MM.1S (cell line): ENCODE results near the gene PHAF1.

Experiments
- DNase-seq: peaks from one replicate; pipeline ENCODE4 v3.0.0-alpha.2; 2015
- H2AFZ ChIP-seq: fragments of 300-600 bp; sonication (generic); 2 replicates; pipeline ENCODE4 v1.6.0; 2016; ENCODE audit warnings: antibody characterized with exemption, low read length
- H3F3A ChIP-seq: fragments of 300-600 bp; sonication (generic); 2 replicates; pipeline ENCODE4 v1.6.1; 2016; ENCODE audit warnings: mild to moderate bottlenecking, antibody characterized with exemption, low read length, moderate library complexity, mixed read lengths; ENCODE audit not compliant: insufficient read depth
- H3K27ac ChIP-seq: fragments of 300-600 bp; sonication (generic); 2 replicates; pipeline ENCODE4 v1.5.1; 2016; ENCODE audit warnings: mild to moderate bottlenecking, low read length
- H3K27me3 ChIP-seq: fragments of 300-600 bp; sonication (generic); replicated peaks from 2 replicates; pipeline ENCODE4 v1.6.0; 2016; ENCODE audit warnings: low read length; ENCODE audit not compliant: insufficient read depth
- H3K36me3 ChIP-seq: fragments of 300-600 bp; sonication (generic); replicated peaks from 2 replicates; pipeline ENCODE4 v1.6.1; 2016; ENCODE audit warnings: mild to moderate bottlenecking, low read length, mixed read lengths; ENCODE audit not compliant: insufficient read depth
- H3K4me1 ChIP-seq: fragments of 300-600 bp; sonication (generic); 2 replicates; pipeline ENCODE4 v1.6.1; 2016; ENCODE audit warnings: low read length, mixed read lengths
- H3K4me2 ChIP-seq: fragments of 300-600 bp; sonication (generic); 2 replicates; pipeline ENCODE4 v1.6.0; 2016; ENCODE audit warnings: low read depth, low read length
- H3K4me3 ChIP-seq: fragments of 300-600 bp; sonication (generic); 2 replicates; pipeline ENCODE4 v1.5.1; 2016; ENCODE audit warnings: low read length, mixed read lengths
- H3K79me2 ChIP-seq: fragments of 300-600 bp; sonication (generic); 2 replicates; pipeline ENCODE4 v1.6.1; 2016; ENCODE audit warnings: mixed run types, low read length, mixed read lengths
- H3K9ac ChIP-seq: fragments of 300-600 bp; sonication (generic); 2 replicates; pipeline ENCODE4 v1.6.1; 2016; ENCODE audit warnings: low read length, mixed read lengths
- H3K9me2 ChIP-seq: fragments of 300-600 bp; sonication (generic); replicated peaks from 2 replicates; pipeline ENCODE4 v1.6.1; 2016; ENCODE audit warnings: mild to moderate bottlenecking, low read length, mixed read lengths; ENCODE audit not compliant: insufficient read depth
- H3K9me3 ChIP-seq: fragments of 300-600 bp; sonication (generic); replicated peaks from 2 replicates; pipeline ENCODE4 v1.6.1; 2016; ENCODE audit warnings: mild to moderate bottlenecking, low read length, mixed read lengths; ENCODE audit not compliant: insufficient read depth
- H4K20me1 ChIP-seq: fragments of 300-600 bp; sonication (generic); 2 replicates; pipeline ENCODE4 v1.6.1; 2016; ENCODE audit warnings: mild to moderate bottlenecking, low read length, moderate library complexity, mixed read lengths; ENCODE audit not compliant: insufficient read depth
- CTCF ChIP-seq: fragments of 300-600 bp; sonication (generic); IDR thresholded peaks from 2 replicates; pipeline ENCODE4 v1.5.1; 2016; ENCODE audit warnings: antibody characterized with exemption, low read length, mixed read lengths
- EZH2 ChIP-seq: fragments of 300-600 bp; sonication (generic); optimal IDR thresholded peaks from 2 replicates; pipeline ENCODE3; 2017; ENCODE audit warnings: low read depth, mild to moderate bottlenecking, antibody characterized with exemption, low read length, mixed read lengths
- EZH2phosphoT487 ChIP-seq: fragments of 300-600 bp; sonication (generic); IDR thresholded peaks from 2 replicates; pipeline ENCODE4 v1.6.1; 2018; ENCODE audit warnings: antibody characterized with exemption, low read length

PHAF1 gene

GRCh38 chr16:67169642-67170167 lies 60.0 kb downstream of the PHAF1 start:
- TF ChIP-seq EZH2 = no peak
- TF ChIP-seq CTCF = peak; percentile 62
- no peak for TF ChIP-seq EZH2phosphoT487
- H3K27me3 ChIP-seq = no peaks in the 10 kb centered on the region
- H4K20me1 ChIP-seq = no peaks in the 10 kb centered on the region
- H3K4me1 ChIP-seq = peaks cover 37% of the 10 kb centered on the region
- peak overlapping the region; percentile 73 for H3K9ac ChIP-seq
- H3K9me3 ChIP-seq = no peaks in the 10 kb centered on the region
- H3K27ac ChIP-seq = peak overlapping the region; percentile 77
- H3K9me2 ChIP-seq = no peaks in the 10 kb centered on the region
- H3K4me3 ChIP-seq = peak overlapping the region; percentile 70
- peaks cover 9% of the 10 kb centered on the region for H3K79me2 ChIP-seq
- H2AFZ ChIP-seq = peak overlapping the region; percentile 91
- no peaks in the 10 kb centered on the region for H3K36me3 ChIP-seq
- H3K4me2 ChIP-seq = peak overlapping the region; percentile 97
- no peak for DNase-seq
- H3F3A ChIP-seq = peaks cover 31% of the 10 kb centered on the region

GRCh38 chr16:67170168-67170948 lies 60.6 kb downstream of the PHAF1 start, which contains the start of gene NOL3:
NOL3 (plus strand) TSS chr16:67170538.
- Histone ChIP-seq H4K20me1 (no peaks in the 10 kb centered on the region), H2AFZ (peak within 1 kb of the TSS; percentile 91), H3K9me3 (no peaks in the 10 kb centered on the region), H3K4me2 (peak within 1 kb of the TSS; percentile 97), H3K4me3 (peak within 1 kb of the TSS; percentile 70), H3F3A (peaks cover 34% of the 10 kb centered on the region), H3K79me2 (peaks cover 9% of the 10 kb centered on the region), H3K9ac (peak within 1 kb of the TSS; percentile 76), H3K4me1 (peaks cover 37% of the 10 kb centered on the region), H3K27ac (peak within 1 kb of the TSS; percentile 77), H3K27me3 (no peaks in the 10 kb centered on the region), H3K9me2 (no peaks in the 10 kb centered on the region), H3K36me3 (no peaks in the 10 kb centered on the region)
- TF ChIP-seq EZH2phosphoT487 (no peak), EZH2 (no peak), CTCF (no peak)
- DNase-seq = peak; percentile 81

GRCh38 chr16:67170949-67171649 lies 61.4 kb downstream of the PHAF1 start:
- no peaks in the 10 kb centered on the region for H3K27me3 ChIP-seq

More at GRCh38 chr16:67170949-67171649, 61.4 kb downstream of the PHAF1 start:
- Histone ChIP-seq H3K79me2 (peaks cover 9% of the 10 kb centered on the region), H3K4me2 (peak overlapping the region; percentile 93), H2AFZ (peak overlapping the region; percentile 66), H3K27ac (peak overlapping the region; percentile 77; the same call in 1 of the 2 replicates), H4K20me1 (no peaks in the 10 kb centered on the region), H3K9me3 (no peaks in the 10 kb centered on the region), H3K9me2 (no peaks in the 10 kb centered on the region), H3K9ac (peak overlapping the region; percentile 76), H3K4me3 (peak overlapping the region; percentile 70), H3K36me3 (no peaks in the 10 kb centered on the region), H3F3A (peaks cover 39% of the 10 kb centered on the region), H3K4me1 (peaks cover 37% of the 10 kb centered on the region)
- TF ChIP-seq CTCF (no peak), EZH2phosphoT487 (no peak), EZH2 (no peak)
- DNase-seq = no peak
